WTC11 (cell line): ENCODE results near the gene FGFR4.

ENCODE experiments used
- CBFB ChIP-seq: sonication (generic); formaldehyde crosslinking; IDR thresholded peaks from 2 replicates; pipeline ENCODE4 v1.8.1; 2022; ENCODE audit warnings: mild to moderate bottlenecking, low read depth, missing genetic modification reagents
- E2F4 ChIP-seq: sonication (generic); formaldehyde crosslinking; IDR thresholded peaks from 2 replicates; pipeline ENCODE4 v1.8.1; 2022; ENCODE audit warnings: low read depth, mild to moderate bottlenecking, moderate library complexity, missing genetic modification reagents, borderline replicate concordance
- SP1 ChIP-seq: sonication (generic); formaldehyde crosslinking; conservative IDR thresholded peaks from 2 replicates; pipeline ENCODE4 v1.8.1; 2022; ENCODE audit warnings: missing genetic modification reagents
- STAT6 ChIP-seq: sonication (generic); formaldehyde crosslinking; conservative IDR thresholded peaks from 2 replicates; pipeline ENCODE4 v1.8.1; 2023; ENCODE audit warnings: mild to moderate bottlenecking, low read depth, missing genetic modification reagents, moderate library complexity
- ZBTB21 ChIP-seq: sonication (generic); formaldehyde crosslinking; IDR thresholded peaks from 2 replicates; pipeline ENCODE4 v1.8.1; 2023; ENCODE audit warnings: mild to moderate bottlenecking, missing genetic modification reagents, borderline replicate concordance

GRCh38 chr5:177111720-177112394, 25.1 kb downstream of the FGFR4 start:
- no peak for TF ChIP-seq STAT6
- no peak for TF ChIP-seq ZBTB21
- no peak for TF ChIP-seq E2F4 (CRISPR knock-in tag)
- TF ChIP-seq SP1 (CRISPR knock-in tag), result no peak; the same call in 1 of the 2 replicates
- TF ChIP-seq CBFB (CRISPR knock-in tag), result no peak
